CD4-positive, alpha-beta T cell treated with Interleukin-1 beta for 1 hour (primary cell): ENCODE data around the gene FBXO8.

ENCODE experiments used
- DNase-seq, 2 donors: peaks; one replicate each; pipeline ENCODE4 v3.0.0-alpha.2; 2020 to 2022

FBXO8 gene

DNA sequence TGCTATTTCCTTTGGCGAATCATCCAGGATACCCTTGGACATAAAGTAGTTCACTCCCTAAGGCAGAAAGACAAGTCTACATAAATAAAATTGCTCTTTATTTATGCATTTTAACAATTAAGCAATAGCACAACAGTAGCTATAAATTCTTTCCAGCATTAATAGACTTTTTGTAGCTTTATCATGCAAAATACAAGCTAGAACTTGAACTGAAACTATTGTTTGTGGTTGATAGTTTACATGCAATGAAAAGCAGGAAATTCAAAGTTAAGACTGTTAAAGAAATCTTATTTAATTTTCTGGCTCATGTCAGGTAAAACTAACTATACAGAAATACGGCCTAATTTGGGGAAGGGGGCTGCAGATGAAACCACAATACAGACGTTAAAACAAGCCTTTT is 42.3 kb downstream of the FBXO8 start:
- no peak for DNase-seq

DNA sequence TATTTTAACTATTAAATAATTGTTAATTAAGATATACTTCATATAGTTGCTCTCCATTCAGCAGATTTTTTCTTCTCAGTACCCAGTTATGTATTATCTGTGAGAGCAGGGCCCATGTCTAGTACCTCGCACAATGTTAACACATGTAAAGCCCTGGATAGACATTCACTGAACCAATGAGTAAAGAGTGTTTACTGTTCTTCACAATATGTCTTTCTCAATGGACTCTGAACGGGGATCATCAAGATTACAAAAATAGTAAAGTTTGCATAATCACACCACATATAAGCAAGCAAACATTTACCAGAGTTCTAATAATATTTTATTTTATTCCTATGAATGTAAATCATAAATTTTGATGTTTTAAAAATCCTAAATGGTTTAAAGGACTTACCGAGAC is 47.1 kb downstream of the FBXO8 start:
- no peak for DNase-seq

DNA sequence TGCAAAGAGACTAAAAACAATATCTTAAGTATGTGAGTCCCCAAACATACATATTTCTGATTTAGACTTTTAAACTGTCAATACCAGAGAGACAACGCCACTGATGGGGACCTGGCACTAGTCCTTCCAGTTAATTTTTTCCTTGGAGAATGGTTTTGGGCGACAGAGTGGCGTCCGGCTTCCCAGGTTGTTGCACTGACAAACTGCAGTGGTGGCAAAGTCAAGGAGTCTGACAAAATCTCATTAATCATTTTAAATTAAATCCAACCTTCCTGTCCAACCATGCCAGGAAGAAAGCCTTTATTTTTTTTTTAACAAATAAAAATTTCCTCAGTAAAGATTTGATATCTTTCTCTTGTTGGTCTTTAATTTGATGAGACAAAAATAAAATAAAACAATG is 52.8 kb downstream of the FBXO8 start:
- DNase-seq, result no peak

DNA sequence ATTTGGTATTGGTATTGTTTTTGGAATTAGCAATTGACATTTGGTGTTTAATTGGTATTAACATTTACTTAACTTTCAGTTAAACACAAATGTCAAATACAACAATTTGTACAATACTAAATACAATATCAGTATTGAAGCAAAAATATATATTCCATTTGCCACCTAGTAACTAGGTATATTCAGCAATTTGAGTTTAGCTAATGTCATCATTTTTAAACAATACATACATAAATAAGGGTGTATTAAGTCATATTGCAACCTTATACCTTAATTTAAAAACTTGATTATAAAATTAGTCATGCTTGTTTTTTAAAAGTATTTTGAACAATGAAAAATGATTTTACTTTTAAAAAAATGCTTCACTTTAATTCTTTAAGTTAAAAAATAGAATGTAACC is 53.3 kb downstream of the FBXO8 start:
- DNase-seq, result no peak

DNA sequence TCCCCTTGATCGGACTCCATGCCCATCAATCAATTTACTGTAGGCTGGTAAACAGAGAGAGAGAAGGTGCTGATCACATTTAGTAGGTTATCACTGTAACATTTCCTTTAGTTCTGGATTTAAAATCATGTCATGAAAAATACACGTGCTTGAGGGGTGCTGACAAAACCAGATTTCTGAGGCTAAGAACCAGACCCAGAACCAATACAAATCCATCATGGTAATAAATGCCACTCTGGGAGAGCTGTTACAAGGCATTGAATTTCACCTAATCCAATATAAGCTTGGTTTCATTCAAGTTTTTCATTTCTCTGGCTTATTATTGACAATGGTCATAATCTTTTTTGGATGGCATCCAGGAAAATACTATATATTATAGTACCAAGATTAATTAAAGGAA is 54.5 kb downstream of the FBXO8 start:
- no peak for DNase-seq

DNA sequence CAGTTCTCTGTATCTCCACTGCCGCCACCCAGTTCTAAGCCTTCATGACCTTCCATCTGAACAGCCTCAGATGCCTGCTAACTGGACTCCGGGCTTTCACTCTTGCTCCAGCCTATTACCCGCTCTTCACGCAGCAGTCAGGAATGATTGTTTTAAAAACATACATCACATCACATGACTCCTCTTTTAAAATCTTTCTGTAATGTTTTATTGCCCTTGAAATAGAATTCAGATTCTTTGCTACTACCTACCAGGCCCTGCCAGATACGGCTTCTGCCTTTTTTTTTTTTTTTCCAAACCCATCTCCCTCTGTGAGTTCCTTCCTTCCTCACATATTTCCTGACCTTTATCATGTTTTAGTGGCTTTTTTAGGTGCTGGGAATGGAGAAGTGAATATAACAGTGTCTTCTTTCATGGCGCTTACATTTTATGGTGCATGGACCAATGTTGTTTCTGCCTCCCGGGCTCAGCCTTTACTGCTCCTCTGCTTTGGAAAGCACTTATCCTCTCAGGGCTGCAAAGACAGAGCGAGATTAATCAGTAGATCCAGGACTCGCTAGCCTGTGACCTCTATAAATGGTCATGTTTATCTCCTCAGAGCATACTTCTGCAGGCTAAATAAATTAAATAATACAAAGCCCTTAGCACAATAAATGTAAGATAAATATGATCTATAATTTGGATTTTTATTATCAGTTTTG is 58.0 kb downstream of the FBXO8 start:
- DNase-seq, result no peak

DNA sequence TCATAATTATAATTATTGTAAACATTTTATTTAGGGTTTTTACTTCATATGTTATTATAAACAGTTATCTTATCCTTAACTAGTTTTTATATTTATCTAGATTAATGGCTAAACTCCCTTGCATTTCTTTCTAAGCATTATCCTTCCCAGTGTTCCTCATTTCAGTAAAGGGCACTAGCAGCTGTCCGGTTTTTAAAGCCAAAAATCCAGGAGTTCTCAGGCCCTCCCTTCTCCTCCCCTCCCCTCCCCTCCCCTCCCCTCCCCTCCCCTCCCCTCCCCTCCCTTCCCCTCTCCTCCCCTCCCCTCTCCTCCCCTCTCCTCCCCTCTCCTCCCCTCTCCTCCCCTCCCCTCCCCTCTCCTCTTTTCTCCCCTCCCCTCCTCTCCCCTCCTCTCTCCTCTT is 58.9 kb downstream of the FBXO8 start:
- DNase-seq, result no peak

DNA sequence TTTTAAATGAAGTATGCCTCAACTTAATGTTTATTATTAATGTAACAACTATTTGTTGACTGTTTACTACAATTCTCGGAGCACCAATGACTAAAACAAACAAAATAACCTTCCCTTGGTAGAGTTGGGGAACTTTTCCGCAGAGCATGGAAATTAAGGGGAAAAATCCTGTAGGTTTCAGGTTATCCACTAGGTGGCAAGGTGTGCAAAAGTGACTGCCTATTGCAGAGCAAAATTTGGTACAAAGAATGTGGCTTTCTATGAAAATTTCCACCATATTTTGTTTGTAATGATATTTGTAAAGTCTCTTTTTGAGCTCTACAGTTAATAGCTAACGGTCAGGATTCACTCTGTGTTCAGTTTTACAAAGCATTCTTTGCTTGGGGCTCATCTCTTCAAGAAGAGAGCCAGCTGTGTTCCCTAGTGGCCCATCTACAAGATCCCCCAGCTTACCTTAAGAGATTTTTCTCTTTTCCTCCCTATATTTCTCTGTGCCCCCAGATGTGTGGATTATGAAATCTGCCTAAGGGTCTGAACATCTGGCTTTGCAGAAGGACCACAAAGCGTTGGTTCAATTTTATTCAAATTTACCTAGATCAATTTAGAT is 61.1 kb downstream of the FBXO8 start:
- DNase-seq, result peak in 1 of 2 donors; percentile 40

DNA sequence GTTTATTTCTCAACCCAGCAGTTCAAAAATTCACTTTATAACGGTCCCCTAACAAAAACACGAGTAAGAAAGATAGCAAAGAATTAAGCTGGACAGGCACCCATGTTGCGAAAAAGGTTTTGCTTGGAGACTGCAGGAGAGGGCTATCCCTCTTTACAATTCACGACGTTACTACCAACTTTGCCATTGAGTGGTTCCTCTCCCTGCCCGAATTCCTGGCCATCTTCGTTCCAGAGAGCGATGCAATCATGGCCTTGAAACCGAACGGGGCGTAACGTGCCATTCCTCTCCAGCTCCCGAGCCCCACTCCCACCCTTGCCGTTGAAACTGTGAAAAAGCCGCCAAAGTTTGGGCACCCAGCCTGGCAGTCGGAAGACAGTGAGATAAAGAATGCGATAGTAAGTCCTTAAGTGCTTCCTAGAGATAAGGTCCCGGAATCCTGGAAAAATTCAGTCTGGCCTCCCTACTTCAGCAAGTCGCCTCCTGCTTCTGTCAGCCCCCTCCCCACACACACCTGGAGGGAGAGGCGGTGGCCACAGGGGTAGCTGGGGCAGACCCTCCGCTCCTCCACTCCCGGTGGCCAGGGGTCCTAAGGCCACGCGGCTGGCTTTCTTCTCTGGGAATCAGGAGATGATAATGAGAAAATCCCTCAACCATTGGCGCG is 65.2 kb downstream of the FBXO8 start:
- no peak for DNase-seq

DNA sequence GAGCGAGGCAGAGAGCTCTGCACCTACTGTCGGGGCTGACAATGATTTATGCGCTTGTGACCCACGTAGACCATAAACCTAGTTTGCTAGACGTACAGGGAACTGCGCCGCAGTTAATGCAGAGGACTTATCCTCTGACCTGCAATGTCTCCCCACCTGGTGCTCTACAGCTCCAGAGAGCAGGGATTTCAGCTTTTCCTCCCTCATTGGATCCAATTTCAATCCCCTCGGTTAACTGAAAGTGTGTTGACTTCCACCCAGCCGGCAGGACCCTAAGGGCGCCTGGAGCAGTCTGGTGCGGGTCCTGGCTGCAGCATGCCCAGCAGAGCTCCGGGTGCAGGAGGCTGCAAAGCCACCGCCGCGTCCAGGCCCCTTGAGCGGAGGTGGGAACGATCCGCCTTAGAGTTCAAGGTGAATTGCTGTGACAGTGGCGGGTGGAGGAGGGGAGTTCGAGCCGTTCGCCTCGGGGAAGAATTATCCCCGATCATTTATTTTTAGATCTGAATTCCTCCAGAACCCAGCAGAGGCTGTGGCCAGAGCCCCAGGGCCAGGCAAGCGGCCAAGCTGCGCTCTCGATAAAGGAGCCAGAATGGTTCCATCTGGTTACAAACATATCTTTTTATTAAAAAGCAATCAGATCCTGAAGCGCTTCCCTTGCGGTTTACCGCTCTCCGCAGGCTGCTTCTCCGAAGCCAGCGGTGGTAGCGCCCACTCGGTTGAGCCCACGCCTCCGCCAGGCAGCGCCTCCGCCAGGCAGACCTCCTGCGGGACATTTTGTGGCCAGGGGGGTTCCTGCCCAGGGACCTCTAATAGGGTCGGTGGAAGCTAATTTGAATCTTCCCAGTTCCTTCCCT is 66.0 kb downstream of the FBXO8 start:
- DNase-seq, result no peak

DNA sequence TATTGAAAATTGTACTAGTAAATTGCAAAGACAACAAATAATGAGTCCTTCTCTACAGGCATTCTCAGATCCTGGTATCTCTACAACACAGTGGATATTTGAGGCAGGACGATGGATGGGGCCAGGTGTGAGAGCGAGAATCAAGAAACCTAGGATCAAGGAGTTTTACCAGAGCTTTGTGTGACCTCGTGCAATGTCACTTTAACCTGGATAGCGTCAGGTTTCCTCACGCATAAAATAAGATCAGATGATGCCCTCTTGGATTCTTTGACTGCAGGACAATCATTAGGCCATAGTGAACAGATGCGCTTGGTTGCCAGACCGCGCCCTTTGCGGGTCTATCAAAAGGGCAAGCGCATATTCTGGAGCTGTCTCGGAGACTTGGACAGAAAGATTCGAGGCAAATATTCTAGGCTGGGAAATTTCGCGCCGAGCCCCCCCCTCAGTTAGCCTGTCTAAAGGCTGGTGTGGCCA is 66.6 kb downstream of the FBXO8 start:
- DNase-seq, result no peak

DNA sequence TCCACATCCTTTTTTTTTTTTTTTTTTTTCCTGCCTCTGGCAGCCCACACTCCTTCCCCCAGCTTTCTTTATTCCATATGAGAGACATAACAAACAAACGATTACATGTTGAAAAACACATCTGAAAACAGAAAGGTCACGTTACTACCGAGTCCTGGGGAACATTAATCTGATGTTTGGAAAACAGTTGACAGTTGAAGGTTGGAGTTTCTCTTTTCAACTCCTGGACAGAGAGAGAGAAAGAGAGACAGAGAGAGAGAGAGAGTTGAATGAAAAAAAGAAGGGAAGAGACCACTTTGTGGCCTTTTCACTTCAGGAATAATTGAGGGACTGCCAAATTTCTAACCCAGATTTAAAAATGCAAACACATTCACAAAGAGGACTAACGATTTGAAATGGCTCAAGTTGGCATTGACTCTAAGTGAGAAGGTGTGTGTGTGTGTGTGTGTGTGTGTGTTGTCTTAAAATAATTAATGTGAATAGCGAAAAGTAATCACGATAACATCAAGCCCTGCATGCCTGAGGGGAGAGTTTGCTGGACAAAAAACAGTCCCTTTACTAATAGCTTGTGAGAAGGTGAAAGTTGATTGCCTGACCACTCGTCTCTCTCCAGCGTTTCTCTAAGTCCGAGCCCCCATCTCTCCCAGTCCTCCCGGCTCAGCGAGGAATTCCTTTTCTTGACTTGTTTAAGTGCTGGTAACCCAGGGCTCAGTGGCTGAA is 67.3 kb downstream of the FBXO8 start:
- DNase-seq, result no peak

DNA sequence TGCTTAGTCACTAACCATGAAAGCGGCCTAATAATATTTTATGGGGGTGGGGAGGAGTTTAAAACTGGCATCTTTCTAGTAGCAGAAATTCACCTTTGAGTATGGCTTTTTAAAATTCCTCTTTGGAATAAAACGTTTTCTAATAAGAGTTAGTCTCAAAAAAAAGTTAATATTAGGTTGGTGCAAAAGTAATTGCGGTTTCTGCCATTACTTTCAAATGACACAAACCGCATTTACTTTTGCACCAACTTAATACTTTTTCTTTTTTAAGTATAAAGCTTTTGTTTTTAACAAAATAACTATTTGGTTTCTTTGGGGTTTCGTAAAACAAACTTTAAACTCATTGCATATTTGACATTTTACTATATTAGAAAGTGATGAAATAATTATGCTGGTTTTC is 68.4 kb downstream of the FBXO8 start:
- no peak for DNase-seq

DNA sequence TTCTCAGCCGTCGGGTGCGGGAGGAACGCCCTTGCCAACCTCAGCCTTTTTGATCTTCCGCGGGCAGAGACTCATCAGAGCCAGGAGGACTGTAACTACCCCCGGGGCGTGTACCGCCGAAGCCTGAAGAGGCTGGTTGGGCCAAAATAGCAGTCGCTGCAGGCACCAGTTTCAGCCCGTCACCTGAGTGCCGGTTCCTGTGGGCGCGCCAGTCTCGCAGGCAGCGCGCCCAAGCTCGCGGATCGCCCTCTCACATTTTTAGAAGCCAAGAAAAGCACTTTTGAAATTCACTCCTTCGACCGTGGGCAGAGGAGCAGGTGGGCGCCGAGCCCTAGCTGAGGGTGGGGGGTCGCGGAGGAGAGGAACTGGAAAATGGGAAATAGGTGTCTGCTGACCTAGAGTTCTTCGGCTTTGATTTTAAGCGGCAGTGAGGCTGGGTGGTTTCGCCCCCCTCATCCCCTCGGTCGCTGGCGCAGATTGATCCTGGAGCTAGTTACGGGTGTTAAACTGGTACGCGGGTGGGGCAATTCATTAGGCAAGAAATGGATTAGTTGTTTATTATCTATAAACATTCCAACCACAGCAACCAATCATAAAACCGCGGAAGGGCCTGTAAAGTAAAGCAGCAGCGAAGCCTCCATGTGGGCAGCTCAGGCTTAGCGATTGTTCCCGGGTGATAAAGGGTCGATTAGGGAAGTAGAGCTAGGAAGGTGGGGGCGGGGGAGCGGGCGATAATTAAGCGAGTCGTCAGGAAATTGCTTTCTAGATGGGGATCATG is 69.2 kb downstream of the FBXO8 start:
- no peak for DNase-seq

DNA sequence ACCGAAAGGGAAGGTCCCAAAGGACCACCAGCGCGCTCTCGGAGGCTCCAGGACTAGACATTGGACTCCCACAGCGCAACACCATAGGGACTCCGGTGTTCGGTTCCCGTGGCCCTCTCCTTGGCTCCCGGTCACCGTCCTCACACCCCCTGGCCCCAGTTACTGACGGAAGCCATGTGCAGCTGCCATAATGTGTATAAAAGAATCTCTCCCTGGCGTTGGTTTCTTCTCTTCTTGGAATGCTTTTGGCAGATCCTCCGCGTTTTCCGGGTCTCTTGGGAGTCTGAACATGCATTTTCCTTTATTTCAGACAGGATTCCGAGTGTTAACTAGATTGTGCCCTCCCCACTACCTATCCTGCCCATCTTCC is 69.8 kb downstream of the FBXO8 start:
- DNase-seq, result no peak

DNA sequence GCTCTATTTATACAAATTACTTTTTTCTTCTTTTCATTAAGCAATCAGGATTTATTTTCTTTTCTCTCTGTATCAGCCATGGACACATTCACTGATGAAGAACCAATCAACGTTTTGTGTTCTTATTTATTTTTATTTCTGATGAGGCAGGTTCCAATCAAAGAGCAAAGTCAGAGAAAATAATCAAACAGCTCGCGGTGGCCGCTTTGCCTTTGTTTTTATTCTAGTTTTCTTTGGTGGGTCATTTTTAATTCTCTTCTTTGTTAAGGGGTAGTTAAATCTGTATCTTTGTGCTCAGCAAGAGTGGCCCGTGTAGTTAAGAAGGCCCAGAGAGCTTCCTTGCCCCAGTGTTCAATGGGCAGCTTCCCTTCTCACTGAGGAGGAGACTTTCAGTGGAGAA is 71.4 kb downstream of the FBXO8 start:
- DNase-seq, result no peak

DNA sequence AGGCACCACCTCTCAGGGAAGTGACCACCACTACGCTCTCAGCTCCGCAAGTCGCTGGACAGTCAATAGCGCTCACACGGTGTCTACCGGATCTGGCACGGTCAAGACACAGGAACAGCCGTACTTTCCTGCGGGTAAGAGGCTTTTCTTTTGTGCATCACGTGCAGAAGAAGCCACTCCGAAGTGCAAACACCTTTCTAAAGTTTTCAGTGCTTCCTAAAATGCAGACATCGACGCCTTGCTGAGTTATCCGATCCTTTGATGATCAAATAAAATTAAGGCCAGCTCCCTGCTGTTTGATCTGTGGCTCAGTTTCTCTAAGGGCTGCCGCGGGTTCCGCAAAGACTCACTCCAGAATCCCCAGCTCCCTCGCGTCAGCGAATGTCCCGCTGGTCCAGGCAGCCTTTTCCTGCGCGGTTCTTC is 71.8 kb downstream of the FBXO8 start:
- no peak for DNase-seq

DNA sequence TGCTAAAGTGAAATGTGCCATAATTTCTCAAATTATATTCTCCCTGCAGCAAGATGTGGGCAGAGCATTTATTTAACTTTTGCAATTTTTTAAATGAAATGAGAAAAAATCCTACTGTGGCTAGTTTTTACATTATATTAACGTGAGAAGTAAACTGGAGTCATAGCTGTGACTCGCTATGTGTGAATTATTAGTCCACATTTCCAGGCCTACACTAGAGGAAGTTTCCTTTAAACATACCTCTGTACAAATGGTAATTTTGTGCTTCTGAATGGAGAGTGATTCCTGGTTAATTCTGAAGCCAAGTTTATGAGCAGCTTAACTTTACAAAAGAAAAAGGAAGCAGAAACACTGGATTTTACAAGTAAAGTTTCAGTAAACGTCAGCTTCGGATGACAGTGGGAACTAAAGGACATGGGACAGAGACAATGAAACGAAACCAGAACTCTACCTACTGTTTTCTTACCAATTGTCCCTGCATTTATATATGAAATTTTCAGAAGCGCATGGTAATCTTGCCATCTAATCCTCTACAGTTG is 72.4 kb downstream of the FBXO8 start:
- no peak for DNase-seq

DNA sequence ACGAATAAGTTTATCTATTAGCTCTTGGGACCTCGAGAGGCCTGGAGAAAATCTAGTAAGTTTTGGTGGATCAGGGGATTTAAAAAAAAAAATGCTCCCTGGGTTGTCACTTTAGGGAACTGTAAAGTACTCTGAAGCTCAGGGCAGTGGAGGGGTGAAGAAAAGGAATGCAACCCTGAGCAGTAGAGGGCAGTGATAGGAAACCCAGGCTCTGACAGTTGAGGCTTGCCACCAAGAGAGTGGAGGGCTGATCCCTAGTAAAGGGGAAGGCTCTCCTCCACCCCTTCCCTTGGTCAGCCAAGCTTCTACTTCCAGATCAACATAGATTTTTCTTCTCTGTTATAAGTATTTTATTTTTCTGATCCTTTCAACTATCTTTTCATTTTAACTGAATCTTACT is 73.1 kb downstream of the FBXO8 start:
- no peak for DNase-seq

DNA sequence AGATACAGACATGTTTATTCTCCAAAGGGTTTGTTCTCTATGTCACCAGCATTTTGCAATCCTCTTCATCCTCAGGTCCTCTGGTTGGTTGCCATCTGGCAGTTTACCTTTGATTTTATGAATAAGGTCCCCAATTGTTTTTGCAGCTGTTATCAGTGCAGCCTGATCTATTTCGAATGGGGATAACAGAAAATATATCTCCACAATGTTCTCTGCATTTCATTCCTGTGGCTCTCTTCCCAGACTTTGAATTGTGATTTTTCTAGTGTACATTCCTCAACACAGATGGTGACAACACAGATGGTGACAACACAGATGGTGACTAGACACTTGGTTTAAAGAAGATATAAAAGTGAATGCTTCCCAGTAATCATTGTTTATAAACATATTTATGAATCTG is 74.1 kb downstream of the FBXO8 start:
- DNase-seq, result no peak

DNA sequence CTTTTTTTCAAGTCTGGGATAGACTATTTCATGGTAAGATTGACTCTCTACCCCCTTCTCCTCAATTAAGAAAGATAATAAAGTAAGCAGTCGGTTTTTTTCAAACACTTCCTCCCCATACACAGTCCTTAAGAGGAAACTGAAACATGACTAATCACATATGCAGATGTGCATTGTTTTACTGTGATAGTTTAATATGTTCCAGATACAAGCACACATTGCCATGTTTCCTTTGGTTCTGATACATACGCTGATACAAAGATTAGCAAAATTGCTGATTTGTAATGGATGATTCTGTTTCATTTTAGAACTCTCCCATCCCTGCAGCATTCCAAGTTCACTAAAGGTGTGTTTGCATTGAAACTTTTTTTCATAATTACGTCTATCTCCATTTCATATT is 76.1 kb downstream of the FBXO8 start:
- no peak for DNase-seq
